Breast epithelium (tissue), 3 donors: ENCODE measurements around the gene TMEM151B.
"Not testable (repeated sequence)": the region's sequence is repeated elsewhere in the genome, so short reads cannot be mapped to it uniquely, and the experiment has no call there.

Experiments used
- POLR2A ChIP-seq: fragments of 450-650 bp; IDR thresholded peaks from one replicate; pipeline ENCODE4 v1.6.1; 2016; ENCODE audit warnings: antibody characterized with exemption, mild to moderate bottlenecking, moderate library complexity
- POLR2AphosphoS5 ChIP-seq, 3 donors: sonication (generic); formaldehyde crosslinking; IDR thresholded peaks; one replicate each; pipeline ENCODE4 v1.6.1; 2017; ENCODE audit warnings: antibody characterized with exemption in 3 of 3
- TF ChIP-seq, protein P1 (sequence below), 3 donors: fragments of 450-650 bp; IDR thresholded peaks; one replicate each; pipeline ENCODE4 v1.5.1; 2016 to 2017; ENCODE audit warnings: antibody characterized with exemption in 3 of 3, mild to moderate bottlenecking in 3 of 3, moderate library complexity in 3 of 3

DNA sequence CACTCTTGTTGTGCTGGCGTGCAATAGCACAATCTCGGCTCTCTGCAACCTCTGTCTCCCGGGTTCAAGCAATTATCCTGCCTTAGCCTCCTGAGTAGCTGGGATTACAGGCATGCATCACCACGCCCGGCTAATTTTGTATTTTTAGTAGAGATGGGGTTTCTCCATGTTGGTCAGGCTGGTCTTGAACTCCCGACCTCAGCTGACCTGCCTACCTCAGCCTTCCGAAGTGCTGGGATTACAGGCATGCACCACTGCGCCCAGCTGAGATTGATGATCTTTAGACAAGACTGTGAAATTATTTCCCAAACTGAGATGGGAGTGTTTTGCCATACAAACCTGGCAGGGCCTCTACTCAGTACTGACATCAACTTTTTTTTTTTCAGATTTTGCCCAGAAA is 44.4 kb downstream of the TMEM151B start:
- TF ChIP-seq, protein P1, sequence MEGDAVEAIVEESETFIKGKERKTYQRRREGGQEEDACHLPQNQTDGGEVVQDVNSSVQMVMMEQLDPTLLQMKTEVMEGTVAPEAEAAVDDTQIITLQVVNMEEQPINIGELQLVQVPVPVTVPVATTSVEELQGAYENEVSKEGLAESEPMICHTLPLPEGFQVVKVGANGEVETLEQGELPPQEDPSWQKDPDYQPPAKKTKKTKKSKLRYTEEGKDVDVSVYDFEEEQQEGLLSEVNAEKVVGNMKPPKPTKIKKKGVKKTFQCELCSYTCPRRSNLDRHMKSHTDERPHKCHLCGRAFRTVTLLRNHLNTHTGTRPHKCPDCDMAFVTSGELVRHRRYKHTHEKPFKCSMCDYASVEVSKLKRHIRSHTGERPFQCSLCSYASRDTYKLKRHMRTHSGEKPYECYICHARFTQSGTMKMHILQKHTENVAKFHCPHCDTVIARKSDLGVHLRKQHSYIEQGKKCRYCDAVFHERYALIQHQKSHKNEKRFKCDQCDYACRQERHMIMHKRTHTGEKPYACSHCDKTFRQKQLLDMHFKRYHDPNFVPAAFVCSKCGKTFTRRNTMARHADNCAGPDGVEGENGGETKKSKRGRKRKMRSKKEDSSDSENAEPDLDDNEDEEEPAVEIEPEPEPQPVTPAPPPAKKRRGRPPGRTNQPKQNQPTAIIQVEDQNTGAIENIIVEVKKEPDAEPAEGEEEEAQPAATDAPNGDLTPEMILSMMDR (IDR thresholded peaks at IDR 0.05) = not testable (repeated sequence)
- not testable (repeated sequence) for TF ChIP-seq POLR2AphosphoS5 (IDR thresholded peaks at IDR 0.05); POLR2A
